GM19351 (cell line): ENCODE data around the gene PADI1.

Source experiments
- ATAC-seq: cut with Tn5 transposase; IDR thresholded peaks from one replicate; pipeline ENCODE4 v1.9.1; 2021; ENCODE audit warnings: mild to moderate bottlenecking, moderate library complexity; ENCODE audit not compliant: unreplicated experiment

Gene PADI1

GRCh38 chr1:17181781-17182464 is 23.0 kb upstream of the PADI1 start:
- ATAC-seq, result no peak

- ATAC-seq, result no peak
Measured at GRCh38 chr1:17183388-17184160, 21.4 kb upstream of the PADI1 start.

GRCh38 chr1:17184161-17184665 is 20.7 kb upstream of the PADI1 start:
- no peak for ATAC-seq

GRCh38 chr1:17184822-17185484 is 20.0 kb upstream of the PADI1 start:
- no peak for ATAC-seq

- ATAC-seq, result no peak
Measured at GRCh38 chr1:17185485-17185860, 19.5 kb upstream of the PADI1 start.

GRCh38 chr1:17186216-17186909 is 18.6 kb upstream of the PADI1 start:
- no peak for ATAC-seq

- no peak for ATAC-seq
Measured at GRCh38 chr1:17187051-17187450, 17.9 kb upstream of the PADI1 start.

GRCh38 chr1:17188217-17188616 is 16.7 kb upstream of the PADI1 start:
- no peak for ATAC-seq

- no peak for ATAC-seq
Measured at GRCh38 chr1:17188889-17189631, 15.9 kb upstream of the PADI1 start.

- ATAC-seq, result no peak
Measured at GRCh38 chr1:17189632-17189990, 15.3 kb upstream of the PADI1 start.

GRCh38 chr1:17190010-17190995 is 14.6 kb upstream of the PADI1 start:
- ATAC-seq, result no peak

- ATAC-seq, result no peak
Measured at GRCh38 chr1:17191990-17192242, 13.0 kb upstream of the PADI1 start.

GRCh38 chr1:17192394-17193221 is 12.3 kb upstream of the PADI1 start:
- ATAC-seq, result no peak

- no peak for ATAC-seq
Measured at GRCh38 chr1:17193222-17194132, 11.5 kb upstream of the PADI1 start.

GRCh38 chr1:17194133-17194475 is 10.8 kb upstream of the PADI1 start:
- ATAC-seq, result no peak

GRCh38 chr1:17194615-17195528 is 10.1 kb upstream of the PADI1 start:
- no peak for ATAC-seq

- ATAC-seq, result no peak
Measured at GRCh38 chr1:17195731-17196130, 9.2 kb upstream of the PADI1 start.
